Heart left ventricle (tissue), 16 donors: ENCODE results near the gene GRM1. TPM values are rescaled to one million over a fixed set of nuclear protein-coding genes. Genes with fewer than 3 reads are reported as not detected.

Source experiments
- ATAC-seq, 4 donors: fragments of 200-7000 bp; cut with Tn5 transposase; one replicate each; pipeline ENCODE4 v1.9.1; 2020 to 2022; ENCODE audit warnings: moderate library complexity in 4 of 4, mild to moderate bottlenecking in 3 of 4, moderate number of reproducible peaks in 1 of 4
- DNase-seq, 5 donors: peaks; one replicate each; pipeline ENCODE4 v3.0.0-alpha.2; 2020
- H3K27ac ChIP-seq, 12 donors: fragments of 200-600 bp; sonication (generic) in 4 of 12; one replicate each; pipeline versions ENCODE4 v1.5.0 to v1.8.0; 2016 to 2022; ENCODE audit warnings: mild to moderate bottlenecking in 2 of 12
- H3K27me3 ChIP-seq, 9 donors: fragments of 200-600 bp; sonication (generic) in 2 of 9; one replicate each; pipeline versions ENCODE4 v1.5.1 to v1.8.0; 2016 to 2022; ENCODE audit warnings: mild to moderate bottlenecking in 3 of 9
- H3K36me3 ChIP-seq, 9 donors: fragments of 200-600 bp; sonication (generic) in 2 of 9; one replicate each; pipeline versions ENCODE4 v1.5.0 to v1.8.0; 2018 to 2022; ENCODE audit warnings: mild to moderate bottlenecking in 2 of 9
- H3K4me1 ChIP-seq, 12 donors: fragments of 200-600 bp; sonication (generic) in 4 of 12; one replicate each; pipeline versions ENCODE4 v1.5.0 to v1.8.0; 2016 to 2022; ENCODE audit warnings: mild to moderate bottlenecking in 3 of 12
- H3K4me3 ChIP-seq, 12 donors: fragments of 200-600 bp; sonication (generic) in 4 of 12; one replicate each; pipeline versions ENCODE4 v1.5.0 to v1.8.0; 2017 to 2022; ENCODE audit warnings: mild to moderate bottlenecking in 9 of 12, moderate library complexity in 4 of 12
- H3K9me3 ChIP-seq, 12 donors: fragments of 200-600 bp; sonication (generic) in 4 of 12; one replicate each; pipeline versions ENCODE4 v1.5.0 to v1.8.0; 2016 to 2022; ENCODE audit warnings: mild to moderate bottlenecking in 1 of 12
- POLR2A ChIP-seq, 2 donors: fragments of 450-650 bp; IDR thresholded peaks; one replicate each; pipeline ENCODE4 v1.6.1; 2017; ENCODE audit warnings: antibody characterized with exemption in 2 of 2, mild to moderate bottlenecking in 2 of 2, moderate library complexity in 2 of 2
- WGBS, 4 donors: extraction: QIAGEN DNeasy Blood & Tissue Kit in 2 of 4; methylation state at CpG; one replicate each; pipeline versions ENCODE4 v1.1.5 to v1.1.7; 2013 to 2018; 5-methylcytosine and 5-hydroxymethylcytosine counted together
- intact Hi-C, 10 donors: fragments of 100-400 bp; cut with DNase I; formaldehyde crosslinking; loops; one replicate each; pipeline versions ENCODE4 v1.11.1 to v1.14.2; 2022
- polyA plus RNA-seq, 2 donors: library from polyadenylated mRNA; stranded (reverse); fragments of 200-250 nt; gene quantifications; one replicate each; pipeline ENCODE4 v1.2.3, GENCODE V29; 2013
- total RNA-seq, 9 donors: library from RNA; depleted of rRNA in 2 of 9; stranded (reverse); fragments of >200 nt in 2 of 9; fragmentation: NEBNext Ultra II Directional in 3 of 9; extraction: Animal tissue kit (Norgen Biotek cat#: 25700) in 3 of 9; gene quantifications; one replicate each; pipeline versions ENCODE4 v1.1.0 to v1.2.4, GENCODE V29; 2016 to 2023
- TF ChIP-seq, protein P1 (sequence below), 12 donors: fragments of 200-600 bp; sonication (generic) in 4 of 12; IDR thresholded peaks; one replicate each; pipeline versions ENCODE4 v1.5.0 to v1.8.0; 2018 to 2022; ENCODE audit warnings: antibody characterized with exemption in 12 of 12, mild to moderate bottlenecking in 5 of 12
- donor health status: ischemic (EF 13 %, LVEDD 7.1; RV severe dilation, severe dysfunction).
- donor health status: healthy with polysubstance abuse.
- donor health status: DM: no; HTN: yes; CAD: no.
- donor health status: DM: no; HTN: no; CAD: no.
- donor health status: ischemic (EF 25% LVEDD 6.9; RV normal size, moderate dysfunction).
- donor health status: ischemic (EF 25% LVEDD 5.7; RV mildly dilated, moderate dysfunction).
- donor health status: healthy.
- donor health status: DM: yes; HTN: yes; CAD: no.
- donor health status: ischemic (EF 35%, LVEDD 5.7; RV mildly dilated, moderate dysfunction).
- donor health status: nonischemic (EF 11% LVEDD 7.7; RV severe dilation, severe dysfunction).
- donor health status: DM: yes; HTN: yes; CAD: no.
- donor health status: PGD.
- donor health status: ischemic (EF 29% LVEDD 5.4; RV normal size, mild dysfunction).
- donor health status: nonischemic (EF 23%, LVEDD 6.1; RV moderate dilation, normal function).

The GRM1 gene
- total and polyA plus RNA-seq, 11 donors = 0.62 to 6.9 (median 4.7) TPM

DNA sequence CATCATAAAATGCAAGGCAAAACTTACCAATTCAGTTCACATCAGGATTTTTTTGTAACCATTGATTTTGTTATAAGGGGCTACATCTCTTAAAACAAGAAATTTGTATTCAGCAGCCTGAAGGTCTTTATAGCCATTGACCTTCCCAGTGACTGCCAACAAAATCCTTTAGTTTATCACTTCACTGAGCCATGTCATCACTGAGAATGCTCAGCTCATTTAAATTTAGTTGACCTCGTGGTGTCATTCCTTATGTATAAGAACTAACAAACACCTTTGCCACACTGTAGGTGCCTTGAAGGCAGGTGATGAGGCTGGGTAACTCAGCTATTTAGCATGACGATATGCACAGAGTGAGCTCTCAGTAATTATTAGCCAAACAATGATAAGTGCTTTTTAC is 77.7 kb downstream of the GRM1 start:
- no peaks in the 10 kb centered on the region for H3K36me3 ChIP-seq
- 41 to 50% (median 45%) methylated on average over 2 of the region's 2 CpGs for WGBS, 4 donors
- H3K27me3 ChIP-seq = no peaks in the 10 kb centered on the region
- no peak overlapping the region for H3K4me3 ChIP-seq
- TF ChIP-seq, protein P1, sequence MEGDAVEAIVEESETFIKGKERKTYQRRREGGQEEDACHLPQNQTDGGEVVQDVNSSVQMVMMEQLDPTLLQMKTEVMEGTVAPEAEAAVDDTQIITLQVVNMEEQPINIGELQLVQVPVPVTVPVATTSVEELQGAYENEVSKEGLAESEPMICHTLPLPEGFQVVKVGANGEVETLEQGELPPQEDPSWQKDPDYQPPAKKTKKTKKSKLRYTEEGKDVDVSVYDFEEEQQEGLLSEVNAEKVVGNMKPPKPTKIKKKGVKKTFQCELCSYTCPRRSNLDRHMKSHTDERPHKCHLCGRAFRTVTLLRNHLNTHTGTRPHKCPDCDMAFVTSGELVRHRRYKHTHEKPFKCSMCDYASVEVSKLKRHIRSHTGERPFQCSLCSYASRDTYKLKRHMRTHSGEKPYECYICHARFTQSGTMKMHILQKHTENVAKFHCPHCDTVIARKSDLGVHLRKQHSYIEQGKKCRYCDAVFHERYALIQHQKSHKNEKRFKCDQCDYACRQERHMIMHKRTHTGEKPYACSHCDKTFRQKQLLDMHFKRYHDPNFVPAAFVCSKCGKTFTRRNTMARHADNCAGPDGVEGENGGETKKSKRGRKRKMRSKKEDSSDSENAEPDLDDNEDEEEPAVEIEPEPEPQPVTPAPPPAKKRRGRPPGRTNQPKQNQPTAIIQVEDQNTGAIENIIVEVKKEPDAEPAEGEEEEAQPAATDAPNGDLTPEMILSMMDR (IDR thresholded peaks at IDR 0.05) = no peak
- no peak for TF ChIP-seq POLR2A (IDR thresholded peaks at IDR 0.05)
- H3K4me1 ChIP-seq = peaks cover 0 to 9% (median 0%) of the 10 kb centered on the region in 12 donors
- peaks cover 0 to 17% (median 1%) of the 10 kb centered on the region in 12 donors for H3K9me3 ChIP-seq
- no peak for ATAC-seq
- intact Hi-C loops = no loop called here
- no peak overlapping the region for H3K27ac ChIP-seq
- no peak for DNase-seq

DNA sequence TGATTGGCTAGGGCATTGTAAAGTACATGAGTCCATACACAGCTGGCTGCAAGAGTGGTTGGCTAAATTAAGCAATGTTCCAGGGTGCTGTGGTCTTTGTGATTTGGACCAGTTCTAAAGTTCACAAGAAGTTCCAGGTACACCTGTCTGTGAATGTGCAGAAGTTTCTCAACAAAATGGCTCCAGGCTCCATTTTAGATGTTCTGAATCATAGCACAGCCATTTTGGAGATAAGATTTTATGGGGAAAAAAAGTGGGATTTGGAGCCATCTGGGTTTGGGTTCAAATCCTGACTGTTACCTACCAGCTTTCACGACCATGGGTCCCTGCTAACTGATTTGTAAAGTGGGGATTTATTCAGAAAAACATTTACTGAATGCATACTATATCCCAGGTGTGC is 82.1 kb downstream of the GRM1 start:
- Histone ChIP-seq H3K4me1 (peaks cover 0 to 23% (median 0%) of the 10 kb centered on the region in 12 donors), H3K9me3 (peaks cover 0 to 17% (median 1%) of the 10 kb centered on the region in 12 donors), H3K27me3 (no peaks in the 10 kb centered on the region), H3K4me3 (no peak overlapping the region), H3K27ac (no peak overlapping the region), H3K36me3 (no peaks in the 10 kb centered on the region)
- intact Hi-C loops = no loop called here
- TF ChIP-seq POLR2A (IDR thresholded peaks at IDR 0.05) = no peak
- TF ChIP-seq, protein P1 (IDR thresholded peaks at IDR 0.05) = no peak
- ATAC-seq = no peak
- no peak for DNase-seq
- 53 to 64% (median 57%) methylated on average over 1 of the region's 1 CpG for WGBS, 4 donors

DNA sequence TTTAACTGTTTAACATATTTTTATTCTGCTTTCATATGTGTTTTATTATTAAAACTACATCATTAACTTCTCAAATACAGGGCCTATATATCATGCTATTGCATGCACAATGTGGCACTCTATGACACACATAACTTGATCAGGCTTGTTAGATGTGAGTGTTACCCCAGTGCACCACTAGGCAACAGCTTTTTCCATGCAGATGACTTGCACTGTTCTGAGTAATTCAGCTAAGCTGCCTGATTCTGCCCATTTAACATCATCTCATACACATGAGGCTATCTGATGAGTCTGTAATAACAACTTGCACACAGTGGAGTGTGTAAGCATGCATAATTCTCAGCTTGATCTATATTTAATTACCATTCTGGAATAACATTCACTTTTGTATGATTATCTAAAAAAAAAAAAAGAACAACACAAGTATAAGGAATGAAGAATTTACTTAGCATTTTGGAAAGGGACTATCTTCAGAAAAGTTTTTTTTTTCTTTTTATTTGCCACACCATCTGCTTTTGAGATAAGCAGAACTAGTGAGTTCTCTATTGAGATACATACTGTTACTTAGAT is 83.1 kb downstream of the GRM1 start:
- H3K4me3 ChIP-seq = no peak overlapping the region
- no peak overlapping the region for H3K27ac ChIP-seq
- no peak for TF ChIP-seq POLR2A (IDR thresholded peaks at IDR 0.05)
- TF ChIP-seq, protein P1 (IDR thresholded peaks at IDR 0.05) = no peak
- intact Hi-C loops = no loop called here
- ATAC-seq (peak in 1 of 4 donors; percentile 20), DNase-seq (no peak)
- peaks cover 0 to 13% (median 0%) of the 10 kb centered on the region in 12 donors for H3K4me1 ChIP-seq
- no peaks in the 10 kb centered on the region for H3K36me3 ChIP-seq
- no peaks in the 10 kb centered on the region for H3K27me3 ChIP-seq
- peaks cover 0 to 17% (median 1%) of the 10 kb centered on the region in 12 donors for H3K9me3 ChIP-seq

DNA sequence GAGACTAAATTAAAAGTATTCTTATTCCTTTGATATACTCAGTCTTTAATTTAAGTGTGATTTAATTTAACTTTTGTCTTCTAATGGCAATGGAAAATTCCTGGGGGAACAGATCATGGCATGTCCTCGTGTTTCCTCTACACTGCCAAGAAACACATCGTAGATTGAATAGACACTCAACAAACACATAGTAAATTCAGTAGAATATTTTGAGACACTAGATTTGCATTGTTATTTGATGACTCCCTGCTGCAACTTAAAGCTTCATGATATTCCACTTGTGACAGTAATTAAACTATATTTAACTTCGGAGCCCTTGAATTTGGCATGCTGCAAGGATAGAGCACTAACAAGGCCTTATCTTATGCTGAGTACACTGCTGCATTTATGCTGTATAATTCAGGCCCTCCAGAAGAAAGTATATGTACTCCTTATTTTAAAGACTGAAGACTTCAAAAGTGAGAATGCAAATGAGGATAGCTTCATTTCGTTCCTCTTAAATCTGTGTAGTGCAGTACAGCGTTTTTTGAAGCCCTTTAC is 84.3 kb downstream of the GRM1 start:
- Histone ChIP-seq H3K27ac (peak overlapping the region in 1 of 12 donors; percentile 20), H3K4me1 (peaks cover 0 to 13% (median 0%) of the 10 kb centered on the region in 12 donors), H3K4me3 (no peak overlapping the region), H3K36me3 (no peaks in the 10 kb centered on the region), H3K9me3 (peaks cover 0 to 17% (median 1%) of the 10 kb centered on the region in 12 donors), H3K27me3 (no peaks in the 10 kb centered on the region)
- intact Hi-C loops = no loop called here
- no peak for TF ChIP-seq POLR2A (IDR thresholded peaks at IDR 0.05)
- TF ChIP-seq, protein P1 (IDR thresholded peaks at IDR 0.05) = no peak
- WGBS, 4 donors = 23 to 34% (median 30%) methylated on average over 5 of the region's 5 CpGs
- DNase-seq (no peak), ATAC-seq (peak in 3 of 4 donors; percentile 52 to 71 (median 62))
